C1 segment of cervical spinal cord (tissue), 14 donors: ENCODE data around the gene PLIN4.
"Not testable (repeated sequence)": the region's sequence is repeated elsewhere in the genome, so short reads cannot be mapped to it uniquely, and the experiment has no call there.

Experiments
- DNase-seq, 14 donors: peaks; one replicate each; lab custom pipeline; 2025; lab: John Stamatoyannopoulos, UW

Gene PLIN4, protein sequence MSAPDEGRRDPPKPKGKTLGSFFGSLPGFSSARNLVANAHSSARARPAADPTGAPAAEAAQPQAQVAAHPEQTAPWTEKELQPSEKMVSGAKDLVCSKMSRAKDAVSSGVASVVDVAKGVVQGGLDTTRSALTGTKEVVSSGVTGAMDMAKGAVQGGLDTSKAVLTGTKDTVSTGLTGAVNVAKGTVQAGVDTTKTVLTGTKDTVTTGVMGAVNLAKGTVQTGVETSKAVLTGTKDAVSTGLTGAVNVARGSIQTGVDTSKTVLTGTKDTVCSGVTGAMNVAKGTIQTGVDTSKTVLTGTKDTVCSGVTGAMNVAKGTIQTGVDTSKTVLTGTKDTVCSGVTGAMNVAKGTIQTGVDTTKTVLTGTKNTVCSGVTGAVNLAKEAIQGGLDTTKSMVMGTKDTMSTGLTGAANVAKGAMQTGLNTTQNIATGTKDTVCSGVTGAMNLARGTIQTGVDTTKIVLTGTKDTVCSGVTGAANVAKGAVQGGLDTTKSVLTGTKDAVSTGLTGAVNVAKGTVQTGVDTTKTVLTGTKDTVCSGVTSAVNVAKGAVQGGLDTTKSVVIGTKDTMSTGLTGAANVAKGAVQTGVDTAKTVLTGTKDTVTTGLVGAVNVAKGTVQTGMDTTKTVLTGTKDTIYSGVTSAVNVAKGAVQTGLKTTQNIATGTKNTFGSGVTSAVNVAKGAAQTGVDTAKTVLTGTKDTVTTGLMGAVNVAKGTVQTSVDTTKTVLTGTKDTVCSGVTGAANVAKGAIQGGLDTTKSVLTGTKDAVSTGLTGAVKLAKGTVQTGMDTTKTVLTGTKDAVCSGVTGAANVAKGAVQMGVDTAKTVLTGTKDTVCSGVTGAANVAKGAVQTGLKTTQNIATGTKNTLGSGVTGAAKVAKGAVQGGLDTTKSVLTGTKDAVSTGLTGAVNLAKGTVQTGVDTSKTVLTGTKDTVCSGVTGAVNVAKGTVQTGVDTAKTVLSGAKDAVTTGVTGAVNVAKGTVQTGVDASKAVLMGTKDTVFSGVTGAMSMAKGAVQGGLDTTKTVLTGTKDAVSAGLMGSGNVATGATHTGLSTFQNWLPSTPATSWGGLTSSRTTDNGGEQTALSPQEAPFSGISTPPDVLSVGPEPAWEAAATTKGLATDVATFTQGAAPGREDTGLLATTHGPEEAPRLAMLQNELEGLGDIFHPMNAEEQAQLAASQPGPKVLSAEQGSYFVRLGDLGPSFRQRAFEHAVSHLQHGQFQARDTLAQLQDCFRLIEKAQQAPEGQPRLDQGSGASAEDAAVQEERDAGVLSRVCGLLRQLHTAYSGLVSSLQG (N-terminal part only)

DNA sequence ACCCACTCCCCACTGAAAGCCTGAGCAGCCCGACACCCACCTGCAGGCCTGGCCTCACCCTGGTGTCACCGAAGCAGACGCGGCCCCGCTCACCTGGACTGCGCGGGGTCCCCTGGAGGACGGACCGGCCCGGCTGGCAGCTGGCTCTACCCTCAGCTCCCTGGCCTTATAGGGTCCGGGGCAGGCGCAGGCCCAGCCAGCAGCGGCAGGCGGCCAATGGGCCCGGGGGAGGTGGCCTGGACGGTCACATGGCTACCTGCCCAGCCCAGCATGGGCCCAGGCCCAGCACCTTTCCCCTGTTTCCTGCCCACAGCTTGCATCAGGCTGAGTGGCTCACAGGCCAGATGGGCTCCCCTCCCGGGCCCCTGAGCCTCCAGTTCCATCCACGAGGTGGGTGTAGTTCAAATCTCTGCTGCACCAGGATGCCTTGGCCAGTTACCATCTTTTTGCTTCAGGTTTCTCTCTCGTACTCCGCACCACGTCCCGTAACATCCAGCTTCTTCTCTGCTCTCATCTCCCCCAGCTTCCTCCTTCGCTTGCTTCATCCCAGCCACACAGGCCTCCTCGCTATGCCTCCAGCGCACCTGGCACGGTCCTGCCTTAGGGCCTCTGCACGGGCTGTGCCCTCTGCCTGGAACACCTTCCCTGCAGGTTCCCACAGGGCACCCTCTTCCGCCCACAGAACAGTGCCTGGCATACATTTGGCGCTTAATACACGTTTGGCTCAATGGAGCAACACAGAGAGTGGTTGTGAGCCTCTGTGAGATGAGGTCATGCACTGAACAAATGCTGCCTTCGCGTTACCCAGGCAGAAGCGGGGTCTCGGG is at the start of gene PLIN4:
Gene PLIN4, minus strand, starts transcription at position 142 of the 827 bp plus-strand sequence. CDS start 214 bp downstream, outside the sequence.
- peak in 9 of 14 donors; percentile 3 to 81 (median 55) for DNase-seq

DNA sequence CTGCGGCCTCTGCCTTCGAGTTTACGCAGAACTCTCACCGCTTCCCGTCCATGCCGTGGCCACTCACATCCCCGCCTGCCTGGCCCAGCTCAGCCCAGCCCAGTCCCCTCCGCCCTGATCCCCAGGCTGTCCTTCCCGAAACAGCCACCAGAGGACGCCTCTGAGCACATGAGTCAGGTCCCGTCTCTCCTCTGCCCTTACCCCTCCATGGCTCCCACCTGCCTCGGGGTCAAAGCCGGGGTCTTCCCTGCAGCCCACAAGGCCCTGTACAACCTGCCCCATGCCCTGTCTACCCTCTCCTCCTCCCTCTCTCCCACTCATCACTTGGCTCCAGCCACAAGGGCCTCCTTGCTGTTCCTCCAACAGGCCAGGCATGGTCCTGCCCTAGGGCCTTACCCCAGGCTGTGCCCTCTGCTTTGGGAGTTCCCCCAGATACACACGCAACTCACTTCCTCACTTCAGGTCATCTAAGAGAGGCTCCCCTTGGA is 49.3 kb upstream of the PLIN4 start:
- peak in 4 of 14 donors; percentile 10 to 29 (median 18) for DNase-seq

DNA sequence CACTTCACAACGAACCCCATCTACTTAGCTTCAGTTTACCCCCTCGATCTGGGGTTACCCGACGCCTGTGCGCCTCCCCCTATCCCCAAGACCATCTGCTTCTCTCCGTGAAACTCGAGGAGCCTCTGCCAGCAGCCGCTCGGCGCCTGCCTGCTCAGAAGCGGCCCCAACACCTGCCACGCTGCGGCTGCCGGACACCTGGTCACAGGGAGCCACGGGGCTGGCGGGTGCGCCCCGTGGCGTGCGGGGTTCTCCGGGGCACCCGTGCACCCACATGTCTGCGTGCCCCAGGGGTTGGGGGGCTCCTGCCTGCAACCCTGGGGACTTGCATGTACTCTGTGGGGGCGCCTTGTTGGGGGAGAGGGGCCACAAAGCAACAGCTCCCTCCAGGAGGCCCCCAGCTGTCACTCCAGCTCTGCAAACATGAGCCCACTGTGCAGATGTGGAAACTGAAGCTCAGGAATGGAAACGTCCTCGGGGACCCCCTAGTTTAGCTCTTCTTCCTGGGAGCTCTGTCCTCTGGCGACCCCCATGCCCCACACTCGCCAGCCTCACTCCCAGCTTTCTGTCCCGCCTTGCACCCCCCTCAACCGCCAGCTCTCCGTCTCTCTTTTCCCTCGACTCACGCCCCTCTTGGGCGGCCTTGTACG is 48.2 kb upstream of the PLIN4 start:
- DNase-seq, result no peak

DNA sequence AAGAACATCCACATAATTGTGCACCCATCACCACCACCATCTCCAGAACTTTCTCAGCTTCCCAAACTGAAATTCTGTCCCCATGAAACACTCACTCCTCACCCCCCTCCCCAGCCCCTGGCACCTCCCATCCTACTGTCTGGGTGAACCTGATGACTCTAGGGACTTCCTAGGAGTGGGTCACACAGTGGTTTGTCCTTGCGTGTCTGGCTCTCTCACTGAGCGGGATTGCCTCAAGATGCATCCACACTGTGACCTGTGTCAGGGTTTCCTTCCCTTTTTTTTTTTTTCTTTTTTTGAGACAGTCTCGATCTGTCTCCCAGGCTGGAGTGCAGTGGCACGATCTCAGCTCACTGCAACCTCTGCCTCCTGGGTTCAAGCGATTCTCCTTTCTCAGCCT is 45.3 kb upstream of the PLIN4 start:
- DNase-seq, result not testable (repeated sequence)

DNA sequence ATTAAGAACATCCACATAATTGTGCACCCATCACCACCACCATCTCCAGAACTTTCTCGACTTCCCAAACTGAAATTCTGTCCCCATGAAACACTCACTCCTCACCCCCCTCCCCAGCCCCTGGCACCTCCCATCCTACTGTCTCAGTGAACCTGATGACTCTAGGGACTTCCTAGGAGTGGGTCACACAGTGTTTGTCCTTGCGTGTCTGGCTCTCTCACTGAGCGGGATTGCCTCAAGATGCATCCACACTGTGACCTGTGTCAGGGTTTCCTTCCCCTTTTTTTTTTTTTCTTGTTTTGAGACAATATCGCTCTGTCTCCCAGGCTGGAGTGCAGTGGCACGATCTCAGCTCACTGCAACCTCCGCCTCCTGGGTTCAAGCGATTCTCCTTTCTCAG is 43.8 kb upstream of the PLIN4 start:
- DNase-seq, result not testable (repeated sequence)

DNA sequence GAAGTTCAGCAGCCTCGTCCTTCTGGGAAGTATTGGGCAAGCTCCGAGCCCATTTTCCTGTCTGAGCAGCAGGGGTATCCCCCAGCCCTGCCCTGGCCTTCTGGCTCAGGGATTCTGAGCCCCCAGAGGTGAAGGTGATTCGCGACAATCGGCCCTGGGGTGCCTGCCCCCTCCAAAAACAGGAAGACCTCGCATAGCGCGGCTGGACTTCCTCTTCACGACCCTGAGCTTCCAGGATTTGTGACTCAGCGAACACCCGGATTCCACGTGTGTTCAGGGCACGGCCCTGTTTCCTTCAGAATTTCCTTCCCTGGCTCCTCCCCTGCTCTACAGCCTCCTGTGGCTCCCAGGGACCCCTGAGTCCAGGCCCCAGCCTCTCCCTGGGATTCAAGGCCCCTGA is 41.3 kb upstream of the PLIN4 start, which contains the start of gene SEMA6B:
Gene SEMA6B, minus strand, starts transcription at position 116 of the 400 bp plus-strand sequence. CDS start 1,227 bp downstream, outside the sequence.
- peak in 7 of 14 donors; percentile 1 to 28 (median 20) for DNase-seq

DNA sequence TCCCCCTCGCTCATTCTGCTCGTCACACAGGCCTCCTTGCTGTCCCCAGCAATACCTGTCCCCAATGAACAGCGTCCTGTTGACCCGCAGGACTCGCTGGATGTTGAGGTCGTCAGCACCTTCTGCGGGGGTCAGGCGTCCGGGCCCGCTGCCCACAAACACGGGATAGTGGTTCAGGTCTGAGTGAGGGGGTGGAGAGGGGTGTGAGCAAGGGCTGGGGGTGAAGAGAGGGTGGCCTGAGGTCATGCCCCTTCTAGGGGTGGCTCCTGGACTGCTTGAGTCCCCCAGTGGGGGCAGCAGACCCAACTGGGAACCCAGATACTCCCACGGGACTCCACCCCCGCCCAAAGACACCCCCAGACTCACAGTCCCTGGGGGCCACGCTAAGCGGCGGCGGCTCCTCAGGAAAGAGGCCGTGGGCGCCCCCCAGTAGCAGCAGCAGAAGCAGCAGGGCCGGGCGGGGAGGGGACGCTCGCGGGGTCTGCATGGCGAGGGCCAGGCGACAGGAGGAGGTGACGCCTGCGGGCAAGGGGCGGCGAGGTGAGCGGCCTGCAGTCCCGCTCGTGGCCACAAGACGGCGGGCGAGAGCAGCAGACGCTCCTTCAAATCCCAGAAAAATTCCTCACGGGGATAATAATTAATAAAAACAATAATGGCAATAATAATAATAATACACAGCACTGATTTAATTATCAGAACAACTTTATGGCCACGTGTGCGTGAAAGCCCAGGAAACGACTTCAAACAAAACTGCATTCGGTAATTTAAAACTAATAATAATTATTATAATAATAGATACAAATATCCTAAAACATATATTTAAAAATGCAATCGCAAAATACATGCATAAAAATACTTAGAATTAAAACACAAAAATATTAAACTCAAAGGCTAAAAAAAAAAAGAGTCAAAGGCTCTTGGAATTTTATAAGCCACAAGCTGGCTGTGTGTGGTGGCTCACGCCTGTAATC is 40.0 kb upstream of the PLIN4 start:
- DNase-seq, result no peak

DNA sequence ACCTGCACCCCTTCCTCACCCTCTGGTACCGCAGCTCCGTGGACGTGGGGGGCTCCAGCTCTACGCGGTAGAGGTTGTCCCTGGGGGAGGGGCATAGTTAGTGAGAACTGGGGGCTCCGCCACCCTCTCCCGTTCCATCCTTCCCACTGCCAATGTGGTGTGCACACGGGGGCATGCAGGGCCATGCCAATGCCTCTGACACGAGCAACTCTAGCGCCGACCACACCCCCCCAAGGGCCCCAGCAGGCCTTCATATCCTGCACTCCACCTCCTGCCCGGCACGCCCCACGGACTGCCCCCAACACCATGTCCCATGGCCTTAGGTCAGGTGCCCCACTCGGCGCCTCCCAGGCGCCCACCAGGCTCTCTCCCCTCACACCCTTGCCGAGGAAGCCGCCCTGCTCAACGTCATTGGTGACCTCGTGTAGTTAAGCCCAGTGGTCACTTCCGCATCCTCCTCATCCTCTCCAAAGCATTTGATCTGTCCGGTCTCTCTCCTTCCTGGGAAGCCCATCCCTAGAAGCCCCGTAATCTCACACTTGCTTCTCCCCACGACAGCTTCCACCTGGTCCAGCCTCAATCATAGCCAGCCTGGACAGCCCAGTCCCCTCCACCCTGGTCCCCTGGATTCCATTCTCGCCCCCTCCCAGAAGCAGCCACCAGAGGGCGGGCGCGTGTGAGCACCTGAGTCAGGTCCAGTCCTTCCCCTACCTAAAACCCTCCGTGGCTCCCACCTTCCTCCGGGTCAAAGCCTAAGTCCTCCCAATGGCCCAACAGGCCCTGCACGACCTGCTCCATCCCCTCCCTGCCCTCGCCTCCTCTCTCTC is 39.1 kb upstream of the PLIN4 start:
- DNase-seq, result no peak

DNA sequence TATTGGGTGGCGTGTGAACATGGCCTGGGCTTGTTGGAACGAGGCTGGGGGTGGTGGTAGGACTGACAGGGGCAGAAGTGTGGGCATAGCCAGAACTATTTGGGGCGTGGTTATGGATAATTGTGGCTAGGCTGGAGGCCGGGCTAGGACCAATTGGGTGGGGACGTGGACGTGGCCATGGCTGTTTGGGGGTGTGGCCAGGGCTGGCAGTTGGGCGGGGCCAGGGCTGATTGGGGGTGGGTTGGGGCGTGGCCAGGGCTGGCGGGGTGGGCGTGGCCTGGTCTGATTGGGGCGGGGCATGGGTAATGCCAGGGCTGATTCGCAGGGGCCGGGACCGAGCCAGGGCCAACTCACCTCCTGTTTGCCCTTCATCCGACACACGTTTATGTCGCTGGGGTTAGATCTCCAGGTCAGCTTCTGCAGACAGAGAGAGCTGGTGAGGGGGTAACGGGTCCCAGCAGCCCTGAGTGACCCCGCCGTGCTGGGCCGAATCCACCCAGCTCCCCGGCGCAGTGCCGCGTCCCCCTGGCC is 38.4 kb upstream of the PLIN4 start:
- DNase-seq, result no peak

DNA sequence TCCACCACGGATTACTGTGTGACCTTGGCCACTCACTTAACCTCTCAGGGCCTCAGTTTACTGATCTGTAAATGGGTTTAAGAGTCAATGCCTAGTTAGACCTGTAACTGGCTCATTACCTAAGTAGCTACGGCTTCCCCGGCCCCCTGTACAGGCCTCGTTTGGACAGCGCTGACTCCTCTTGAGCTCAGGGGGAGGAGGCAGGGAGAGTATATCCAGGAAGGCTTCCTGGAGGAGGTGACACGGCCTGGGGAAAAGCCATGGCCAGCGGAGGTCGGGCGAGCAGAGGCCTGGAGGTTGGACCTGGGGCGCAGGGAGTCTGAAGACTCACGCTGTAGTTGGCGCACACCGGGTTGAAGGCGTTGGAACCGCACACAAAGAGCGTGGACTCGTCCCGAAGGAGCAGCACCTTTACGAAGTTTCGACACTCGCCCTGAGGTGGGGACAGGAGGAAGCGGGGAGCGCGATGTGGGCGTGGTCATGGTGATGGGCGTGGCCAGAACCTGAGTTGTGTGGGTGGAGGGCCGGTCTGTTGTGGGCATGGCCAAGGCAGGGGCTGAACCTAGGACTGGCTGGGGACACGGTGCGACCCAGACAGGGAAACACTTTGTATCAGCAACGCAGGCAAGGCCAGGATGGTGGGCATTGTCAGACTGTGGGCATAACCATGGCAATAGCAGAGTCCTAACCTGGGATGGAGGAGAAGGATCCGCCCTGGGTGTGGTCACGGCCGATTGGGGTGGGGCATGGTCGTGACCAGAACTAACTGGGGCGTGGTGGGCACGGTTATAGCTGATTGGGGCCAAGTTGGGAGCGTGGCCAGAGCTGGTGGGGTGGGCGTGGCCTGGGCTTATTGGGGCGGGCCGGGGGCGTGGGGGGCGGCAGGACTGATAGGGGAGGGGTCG is 37.6 kb upstream of the PLIN4 start:
- DNase-seq, result no peak

DNA sequence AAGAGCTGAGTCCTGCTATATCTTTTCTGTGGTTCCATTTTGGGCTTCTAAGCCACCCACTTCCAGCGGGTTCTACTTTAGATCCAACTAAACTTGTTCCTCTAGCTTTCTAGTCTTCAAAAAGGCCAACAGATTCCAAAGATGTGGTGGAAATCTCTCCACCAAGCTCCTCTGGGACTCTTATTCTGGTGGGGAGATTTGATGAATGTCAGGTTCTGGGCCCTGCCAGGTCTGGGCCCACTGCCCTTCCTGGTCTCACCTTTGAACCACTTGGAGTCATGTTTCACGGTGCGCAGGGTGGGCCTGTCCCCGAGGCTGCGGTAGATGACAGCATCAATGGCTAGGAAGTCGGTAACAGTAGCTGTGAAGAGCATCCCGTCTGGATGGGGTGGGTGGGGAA is 36.4 kb upstream of the PLIN4 start:
- no peak for DNase-seq

DNA sequence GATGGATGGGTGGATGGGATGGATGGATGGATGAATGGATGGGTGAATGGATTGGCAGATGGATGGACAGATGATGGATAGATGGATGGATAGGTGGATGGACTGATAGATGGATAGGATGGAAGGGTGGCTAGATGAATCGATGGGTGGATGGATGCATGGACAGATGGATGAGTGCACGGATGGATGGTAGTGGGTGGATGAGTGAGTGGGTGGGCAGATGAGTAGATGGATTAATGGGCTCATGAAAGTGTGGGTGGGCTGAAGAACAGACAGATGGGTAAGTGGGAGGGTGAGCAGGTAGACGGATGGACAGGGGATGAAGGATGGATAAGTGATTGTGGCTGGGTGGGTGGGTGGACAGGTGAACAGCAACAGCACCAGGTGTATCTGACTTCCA is 35.5 kb upstream of the PLIN4 start:
- DNase-seq, result no peak

DNA sequence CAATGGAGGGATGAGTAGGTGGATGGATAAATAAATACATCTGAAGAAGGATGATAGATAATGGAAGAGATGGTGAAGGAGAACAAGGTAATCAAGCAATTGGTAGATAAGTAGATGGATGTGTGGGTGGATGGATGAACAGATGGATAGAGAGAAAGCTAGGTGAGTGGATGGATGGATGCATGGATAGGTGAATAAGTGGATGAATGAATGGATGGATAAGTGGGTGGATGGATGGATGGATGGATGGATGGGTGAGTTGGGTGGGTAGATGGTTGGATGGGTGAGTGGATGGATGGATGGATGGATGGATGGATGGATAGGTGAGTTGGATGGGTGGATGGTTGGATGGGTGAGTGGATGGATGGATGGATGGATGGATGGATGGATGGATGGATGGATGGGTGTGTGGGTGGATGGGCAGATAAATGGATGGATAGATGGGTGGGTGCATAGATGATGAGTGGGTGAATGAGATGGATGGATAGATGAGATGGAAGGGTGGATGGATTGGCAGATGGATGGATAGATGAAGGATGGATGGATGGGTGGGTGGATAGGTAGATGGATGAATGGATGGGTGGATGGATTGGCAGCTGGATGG is 34.9 kb upstream of the PLIN4 start:
- DNase-seq, result no peak

DNA sequence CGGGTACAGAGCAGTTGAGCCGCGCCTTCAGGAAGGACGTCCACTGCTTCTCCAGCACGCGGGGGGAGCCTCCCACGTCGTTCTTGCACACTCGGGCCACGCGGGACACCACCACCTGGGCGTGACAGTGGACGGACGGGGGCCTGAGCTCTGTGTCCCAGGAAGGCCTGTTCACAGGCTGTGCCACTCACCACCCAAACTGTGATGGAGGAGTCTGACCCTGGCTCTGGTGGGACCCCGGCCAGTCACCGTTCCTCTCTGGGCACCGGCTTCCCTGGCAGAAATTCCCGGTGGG is 34.2 kb upstream of the PLIN4 start:
- no peak for DNase-seq

DNA sequence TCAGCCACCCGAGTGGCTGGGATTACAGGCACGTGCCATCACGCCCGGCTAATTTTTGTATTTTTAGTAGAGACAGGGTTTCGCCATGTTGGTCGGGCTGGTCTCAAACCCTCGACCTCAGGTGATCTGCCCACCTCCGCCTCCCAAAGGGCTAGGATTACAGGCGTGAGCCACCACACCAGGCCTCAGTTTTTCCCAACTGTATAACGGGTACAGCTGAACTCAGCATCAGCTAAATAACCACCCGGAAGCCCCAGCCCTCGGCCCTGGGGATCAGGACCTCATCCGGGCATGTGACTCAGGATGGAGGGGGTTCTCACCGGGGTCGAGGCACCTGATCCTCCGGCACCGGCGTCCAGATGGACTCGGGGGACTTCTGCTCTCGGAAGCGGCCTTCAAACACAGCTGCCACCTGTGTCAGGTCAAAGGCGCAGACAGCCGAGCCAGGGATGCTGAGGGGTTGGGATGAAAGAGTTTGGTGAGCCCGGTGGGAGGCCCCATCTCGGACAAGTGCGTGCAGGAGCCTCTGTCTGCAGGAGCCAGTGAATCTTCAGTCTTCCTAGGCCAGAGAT is 32.3 kb upstream of the PLIN4 start:
- no peak for DNase-seq

DNA sequence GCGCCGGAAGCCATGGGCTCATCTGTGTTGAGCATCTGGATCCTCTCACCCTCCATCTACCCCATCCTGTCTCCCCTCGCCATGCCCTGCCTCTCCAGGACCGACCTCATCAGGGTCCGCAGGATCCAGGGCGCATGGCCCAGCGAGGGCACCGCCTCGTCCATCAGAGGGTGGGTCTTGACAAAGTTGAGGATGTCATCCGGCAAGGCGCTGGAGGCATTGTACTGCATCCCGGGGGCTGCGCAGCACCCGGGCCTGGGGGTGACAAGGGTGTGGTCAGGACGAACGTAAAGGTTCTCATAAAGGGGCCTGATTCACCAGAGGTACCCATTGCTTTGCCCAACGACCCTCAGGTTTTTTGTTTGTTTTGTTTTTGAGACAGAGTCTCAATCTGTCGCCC is 31.7 kb upstream of the PLIN4 start:
- DNase-seq, result no peak
